ENCODE results near the gene ARMH4.

ARMH4 gene, protein sequence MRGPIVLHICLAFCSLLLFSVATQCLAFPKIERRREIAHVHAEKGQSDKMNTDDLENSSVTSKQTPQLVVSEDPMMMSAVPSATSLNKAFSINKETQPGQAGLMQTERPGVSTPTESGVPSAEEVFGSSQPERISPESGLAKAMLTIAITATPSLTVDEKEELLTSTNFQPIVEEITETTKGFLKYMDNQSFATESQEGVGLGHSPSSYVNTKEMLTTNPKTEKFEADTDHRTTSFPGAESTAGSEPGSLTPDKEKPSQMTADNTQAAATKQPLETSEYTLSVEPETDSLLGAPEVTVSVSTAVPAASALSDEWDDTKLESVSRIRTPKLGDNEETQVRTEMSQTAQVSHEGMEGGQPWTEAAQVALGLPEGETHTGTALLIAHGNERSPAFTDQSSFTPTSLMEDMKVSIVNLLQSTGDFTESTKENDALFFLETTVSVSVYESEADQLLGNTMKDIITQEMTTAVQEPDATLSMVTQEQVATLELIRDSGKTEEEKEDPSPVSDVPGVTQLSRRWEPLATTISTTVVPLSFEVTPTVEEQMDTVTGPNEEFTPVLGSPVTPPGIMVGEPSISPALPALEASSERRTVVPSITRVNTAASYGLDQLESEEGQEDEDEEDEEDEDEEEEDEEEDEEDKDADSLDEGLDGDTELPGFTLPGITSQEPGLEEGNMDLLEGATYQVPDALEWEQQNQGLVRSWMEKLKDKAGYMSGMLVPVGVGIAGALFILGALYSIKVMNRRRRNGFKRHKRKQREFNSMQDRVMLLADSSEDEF

DNA sequence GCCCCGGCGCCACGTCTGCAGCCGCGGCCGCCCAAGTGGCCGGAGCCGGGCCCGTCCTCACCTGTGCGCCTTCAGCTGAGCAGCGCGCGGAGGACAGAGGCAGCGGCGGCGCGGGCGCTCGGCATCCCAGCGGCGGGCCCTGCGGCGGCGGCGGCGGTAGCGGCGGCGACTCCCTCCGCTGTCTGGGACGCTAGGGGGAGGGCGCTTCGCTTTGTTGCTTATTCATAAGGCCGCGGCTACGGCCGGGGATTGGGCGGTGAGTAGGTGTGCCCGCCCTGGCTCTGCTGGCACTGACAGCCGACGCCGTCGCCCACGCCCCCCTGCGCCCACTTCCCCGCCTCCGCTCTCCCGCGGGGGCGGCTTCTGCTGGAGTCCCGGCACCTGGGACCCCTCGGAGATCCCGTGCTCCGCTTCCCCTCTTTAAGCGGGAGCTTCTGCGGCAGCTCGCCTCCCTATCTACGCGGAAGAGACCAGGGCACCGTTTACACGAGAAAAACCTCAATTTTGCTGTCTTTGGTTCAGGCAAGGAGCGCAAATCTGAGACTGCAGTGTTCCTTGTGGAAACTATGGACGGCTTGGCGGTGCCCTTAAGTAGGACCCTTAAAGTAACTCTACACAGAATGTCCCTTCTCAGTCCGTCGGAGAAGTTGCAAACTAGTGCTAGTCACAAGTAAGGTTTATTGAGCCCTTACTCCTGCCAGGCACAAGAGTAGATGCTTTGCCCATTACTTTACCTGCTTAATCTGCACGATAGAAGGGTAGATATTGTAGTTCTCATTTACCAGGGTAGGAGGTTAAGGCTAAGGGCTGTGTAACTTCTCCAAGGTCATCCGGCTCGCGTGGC, at the start of gene ARMH4:
TSS of gene ARMH4 (minus strand) at position 200 of the 844 bp plus-strand sequence. CDS start 12,855 bp downstream, outside the sequence.
- peak; percentile 91 for DNase-seq

DNA sequence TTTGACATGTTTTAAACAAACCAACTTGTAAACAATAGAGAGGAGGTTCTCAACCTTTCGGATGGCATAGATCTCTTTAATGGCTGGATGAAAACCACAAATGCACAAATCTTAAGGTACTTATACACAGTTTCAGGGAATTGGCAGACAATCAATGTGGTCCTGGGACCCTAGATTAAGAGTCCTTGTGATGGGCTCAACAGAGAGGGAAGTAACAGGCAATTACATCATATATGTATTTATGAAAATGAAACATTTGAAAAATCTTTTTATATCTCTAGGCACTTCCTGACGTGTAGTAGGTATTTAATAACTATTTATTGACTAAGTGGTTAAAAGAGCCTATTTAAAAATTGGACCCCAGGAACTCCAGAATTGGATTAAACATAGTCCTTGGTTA, 48.8 kb upstream of the ARMH4 start:
- DNase-seq: no peak

DNA sequence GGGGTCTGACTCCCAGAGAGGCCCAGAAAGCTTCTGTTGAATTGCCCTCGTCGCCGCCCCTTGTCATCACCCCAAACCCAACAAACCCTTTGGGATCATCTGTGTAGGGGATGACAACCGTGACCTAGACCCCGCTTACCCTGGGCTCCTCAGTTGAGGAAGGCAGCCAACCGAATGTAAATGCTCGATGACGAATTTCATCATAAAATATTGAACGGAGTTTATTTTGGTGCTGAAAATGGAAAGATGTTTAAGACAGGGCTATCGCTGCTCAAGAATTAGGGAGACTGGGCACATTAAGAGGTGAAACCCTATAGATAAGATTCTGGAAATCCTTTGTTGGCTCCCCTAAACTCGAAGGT, 48.4 kb upstream of the ARMH4 start:
- no peak for DNase-seq

DNA sequence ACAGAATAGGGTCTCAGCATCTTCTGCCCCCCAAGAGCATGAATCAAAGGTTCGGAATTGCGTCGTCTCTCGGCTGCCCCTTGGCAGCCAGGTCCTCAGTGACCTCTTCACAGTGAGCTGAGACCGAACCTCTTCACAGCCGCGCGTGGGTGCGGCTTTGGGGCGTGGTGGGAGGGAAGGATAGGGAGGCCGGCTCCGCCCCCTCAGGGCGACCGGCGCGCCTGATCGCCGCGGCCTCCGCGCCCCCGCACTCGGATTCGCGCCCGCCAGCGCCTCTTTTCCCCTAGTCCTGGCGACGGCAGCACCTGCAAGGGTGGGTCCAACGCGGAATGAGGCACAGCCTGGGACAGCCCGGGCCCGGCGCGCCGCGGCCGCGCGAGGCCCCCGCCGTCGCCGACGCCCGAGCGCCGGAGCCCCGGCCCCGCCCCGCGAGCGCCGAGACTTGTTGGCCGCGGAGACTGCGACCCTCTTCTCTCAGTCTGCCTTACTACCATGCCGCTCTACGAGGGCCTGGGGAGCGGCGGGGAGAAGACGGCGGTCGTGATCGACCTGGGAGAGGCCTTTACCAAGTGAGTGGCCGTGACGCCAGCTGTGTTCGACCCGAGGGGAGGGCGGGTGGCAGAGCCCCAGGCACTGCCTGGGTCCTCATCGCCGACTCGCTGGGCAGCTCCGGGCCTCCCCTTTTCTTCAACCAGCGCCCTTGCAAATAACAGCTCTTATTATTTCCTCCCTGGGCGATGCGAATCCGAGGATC, 47.9 kb upstream of the ARMH4 start, which contains the start of gene ACTR10:
TSS of gene ACTR10 (plus strand) at position 424 of the 754 bp plus-strand sequence. CDS start at position 493, 69 bp downstream.
- peak; percentile 79 for DNase-seq

DNA sequence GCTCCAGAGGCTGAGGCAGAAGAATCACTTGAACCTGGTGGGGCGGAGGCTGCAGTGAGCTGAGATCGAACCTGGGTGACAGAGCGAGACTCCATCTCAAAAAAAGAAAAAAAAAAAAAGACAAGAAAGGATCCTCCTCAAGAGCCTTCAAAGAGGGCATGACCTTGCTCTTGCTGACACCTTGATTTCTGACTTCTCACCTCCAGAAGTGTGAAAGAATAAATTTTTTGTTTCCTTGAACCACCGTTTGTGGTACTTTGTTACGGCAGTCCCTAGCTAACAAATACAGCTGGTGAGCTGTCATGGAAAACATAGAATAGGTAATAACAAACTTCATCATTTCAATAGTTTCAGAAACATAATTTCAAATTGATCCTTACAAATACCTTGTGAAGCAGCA, 46.1 kb upstream of the ARMH4 start:
- DNase-seq: no peak

DNA sequence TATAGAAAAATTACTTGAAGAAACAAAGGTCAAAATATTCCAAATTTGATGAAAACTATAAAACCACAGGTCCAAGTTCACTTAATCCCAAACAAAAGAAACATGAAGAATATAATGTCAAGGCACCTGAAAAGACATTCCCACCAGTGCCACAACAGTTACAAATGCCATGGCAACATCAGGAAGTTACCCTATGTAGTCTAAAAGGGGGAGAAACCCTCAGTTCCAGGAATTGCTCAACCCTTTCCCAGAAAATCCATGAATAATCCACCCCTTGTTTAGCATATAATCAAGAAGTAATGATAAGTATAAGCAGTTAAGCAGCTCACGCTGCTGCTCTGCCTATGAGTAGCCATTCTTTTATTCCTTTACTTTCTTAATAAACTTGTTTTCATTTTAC, 44.2 kb upstream of the ARMH4 start:
- DNase-seq: no peak

DNA sequence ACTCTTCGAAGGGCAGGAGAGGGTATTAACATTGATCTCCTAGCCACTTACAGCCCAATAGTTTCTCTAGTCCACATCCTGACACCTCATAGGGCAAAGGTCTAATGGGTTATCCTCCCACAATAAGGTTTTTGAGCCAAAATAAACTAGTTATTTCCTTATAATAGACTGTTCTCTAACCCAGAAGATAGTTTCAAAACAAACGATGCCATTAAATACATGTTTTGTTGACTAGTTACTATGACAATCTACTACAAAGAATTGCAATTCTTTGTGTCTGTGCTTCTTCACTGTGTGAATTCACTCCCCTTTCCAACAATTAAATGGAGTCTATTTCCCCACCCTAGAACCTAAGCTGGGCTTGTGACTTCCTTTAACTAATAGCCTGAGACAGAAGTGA, 41.5 kb upstream of the ARMH4 start:
- DNase-seq: no peak

DNA sequence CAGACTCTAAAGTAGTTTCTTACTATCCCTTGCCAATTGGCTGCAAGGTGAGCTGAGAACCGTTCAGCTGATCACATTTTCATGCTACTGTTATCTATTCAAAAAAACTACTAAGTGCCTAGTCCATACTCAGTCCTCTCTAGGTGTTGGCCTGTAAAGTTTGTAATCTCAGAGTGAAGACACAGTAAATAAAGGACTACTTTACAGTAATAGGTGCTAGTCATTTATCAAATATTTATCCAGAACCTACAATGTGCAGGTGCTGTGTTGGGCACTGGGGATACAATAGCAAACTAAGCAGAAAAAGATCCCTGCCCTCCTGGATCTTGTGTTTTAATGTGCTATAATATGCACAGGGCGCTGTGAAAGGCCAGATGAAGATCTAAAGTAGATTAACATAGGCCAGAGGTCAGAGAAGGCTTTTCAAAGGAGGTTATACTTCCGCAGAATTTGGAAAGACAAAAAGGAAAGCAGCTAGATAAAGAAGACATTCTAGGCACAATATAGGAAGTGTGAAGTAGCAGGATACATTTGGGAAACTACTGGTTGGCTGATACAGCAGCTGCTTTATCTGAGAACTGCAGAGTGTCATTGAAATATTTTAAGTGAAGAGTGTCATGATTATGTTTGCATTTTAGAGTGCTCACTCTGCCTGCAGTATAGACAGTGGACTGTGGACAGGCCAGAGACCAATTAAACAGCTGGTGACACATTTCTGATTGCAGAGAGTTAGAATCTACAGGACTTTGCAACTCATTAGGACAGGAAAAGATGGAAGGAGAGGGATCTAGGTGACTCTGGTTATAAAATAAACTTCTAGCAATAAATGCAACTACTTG, 40.0 kb upstream of the ARMH4 start:
- DNase-seq: no peak

DNA sequence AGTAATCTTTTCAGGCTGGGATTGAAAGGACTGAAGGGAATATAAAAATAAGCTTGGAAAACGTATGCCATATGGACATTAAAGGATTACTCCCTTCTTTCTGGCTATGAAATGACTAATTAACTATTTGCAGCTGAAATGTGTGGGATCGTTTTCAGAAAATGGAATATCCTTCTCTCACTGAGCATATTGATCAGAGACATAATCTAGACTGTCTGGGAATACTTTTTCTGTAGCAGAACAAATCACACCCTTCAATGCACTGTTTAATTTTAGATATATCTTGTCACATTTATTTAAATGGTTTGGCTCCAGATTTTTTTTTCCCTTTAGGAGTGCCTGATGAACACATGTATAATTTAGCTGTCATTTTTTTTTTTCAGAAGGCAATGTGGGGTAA, 37.2 kb upstream of the ARMH4 start:
- no peak for DNase-seq

DNA sequence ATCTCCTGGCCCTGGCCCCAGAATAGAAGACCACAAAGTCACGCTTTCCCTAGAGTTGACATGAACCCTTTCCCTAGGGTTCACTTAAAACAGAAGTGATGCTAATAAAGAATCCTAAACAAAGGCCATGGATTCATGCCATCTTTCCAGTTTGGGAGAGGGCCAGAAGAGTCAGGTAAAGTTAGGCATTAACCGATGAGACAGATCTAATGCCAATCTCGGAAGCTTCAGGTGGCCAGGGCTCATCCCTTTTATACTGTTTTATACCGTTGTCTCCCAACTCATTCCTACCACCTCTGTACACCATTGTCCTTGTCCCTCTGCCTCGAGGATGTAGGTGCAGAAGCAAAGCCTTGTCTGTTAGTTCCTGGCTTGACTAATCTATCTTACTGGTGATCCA, 25.1 kb upstream of the ARMH4 start:
- no peak for DNase-seq

DNA sequence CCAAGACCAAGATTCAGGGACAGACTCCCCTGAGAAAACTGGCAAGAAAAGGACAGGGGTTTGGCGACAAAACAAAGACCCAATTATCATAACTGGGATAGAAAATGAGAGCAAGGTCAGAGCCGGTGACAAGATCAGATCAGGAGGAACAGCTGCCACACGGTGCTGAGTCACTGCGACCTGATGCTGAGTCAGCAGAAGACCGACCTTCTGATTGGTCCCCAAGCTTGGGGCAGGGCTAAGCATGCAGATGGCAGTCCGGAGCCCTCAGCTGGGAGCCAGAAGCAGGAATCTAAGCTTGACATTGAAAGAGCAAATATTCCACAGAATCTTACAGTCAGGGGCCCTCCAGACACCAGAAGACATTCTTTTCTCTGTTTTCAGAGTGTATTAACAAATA, 19.1 kb upstream of the ARMH4 start:
- peak; percentile 65 for DNase-seq

DNA sequence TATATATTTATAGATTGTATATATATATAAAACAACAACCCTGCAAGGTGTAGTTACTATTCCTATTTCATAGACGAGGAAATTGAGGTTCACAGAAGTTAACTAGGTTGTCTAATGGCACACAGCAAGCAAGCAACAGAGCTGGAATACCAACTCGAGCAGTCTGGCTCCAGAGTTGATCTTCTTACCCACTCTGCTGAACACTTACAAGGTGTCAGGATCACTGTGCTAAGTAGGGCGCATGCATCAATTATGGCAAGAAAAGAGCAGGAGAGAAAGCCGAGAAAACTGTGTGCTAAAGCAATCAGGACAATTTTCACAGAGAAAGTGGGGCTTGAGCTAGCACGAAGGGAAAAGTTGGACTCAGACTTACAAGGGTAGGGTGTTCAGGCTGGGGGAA, 15.9 kb upstream of the ARMH4 start:
- DNase-seq: no peak

DNA sequence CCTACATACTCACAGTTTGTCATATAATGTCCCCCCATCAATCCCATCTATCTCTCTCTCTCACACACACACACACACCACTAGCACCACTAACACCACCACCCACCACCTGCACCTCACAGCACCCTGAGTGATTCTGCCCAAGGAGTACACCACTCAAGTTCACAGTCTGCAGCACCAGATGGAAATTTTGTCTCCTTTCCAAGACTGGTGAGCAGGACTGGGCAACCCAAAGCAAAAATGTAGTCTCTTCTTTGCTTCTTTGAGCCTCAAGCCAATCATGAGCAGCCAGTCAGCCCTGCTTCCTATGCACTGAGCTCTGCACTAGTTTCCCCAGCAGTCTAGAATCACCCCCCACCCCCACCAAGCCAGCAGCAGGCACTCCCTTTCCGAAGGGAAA, 15.0 kb upstream of the ARMH4 start:
- DNase-seq: no peak

DNA sequence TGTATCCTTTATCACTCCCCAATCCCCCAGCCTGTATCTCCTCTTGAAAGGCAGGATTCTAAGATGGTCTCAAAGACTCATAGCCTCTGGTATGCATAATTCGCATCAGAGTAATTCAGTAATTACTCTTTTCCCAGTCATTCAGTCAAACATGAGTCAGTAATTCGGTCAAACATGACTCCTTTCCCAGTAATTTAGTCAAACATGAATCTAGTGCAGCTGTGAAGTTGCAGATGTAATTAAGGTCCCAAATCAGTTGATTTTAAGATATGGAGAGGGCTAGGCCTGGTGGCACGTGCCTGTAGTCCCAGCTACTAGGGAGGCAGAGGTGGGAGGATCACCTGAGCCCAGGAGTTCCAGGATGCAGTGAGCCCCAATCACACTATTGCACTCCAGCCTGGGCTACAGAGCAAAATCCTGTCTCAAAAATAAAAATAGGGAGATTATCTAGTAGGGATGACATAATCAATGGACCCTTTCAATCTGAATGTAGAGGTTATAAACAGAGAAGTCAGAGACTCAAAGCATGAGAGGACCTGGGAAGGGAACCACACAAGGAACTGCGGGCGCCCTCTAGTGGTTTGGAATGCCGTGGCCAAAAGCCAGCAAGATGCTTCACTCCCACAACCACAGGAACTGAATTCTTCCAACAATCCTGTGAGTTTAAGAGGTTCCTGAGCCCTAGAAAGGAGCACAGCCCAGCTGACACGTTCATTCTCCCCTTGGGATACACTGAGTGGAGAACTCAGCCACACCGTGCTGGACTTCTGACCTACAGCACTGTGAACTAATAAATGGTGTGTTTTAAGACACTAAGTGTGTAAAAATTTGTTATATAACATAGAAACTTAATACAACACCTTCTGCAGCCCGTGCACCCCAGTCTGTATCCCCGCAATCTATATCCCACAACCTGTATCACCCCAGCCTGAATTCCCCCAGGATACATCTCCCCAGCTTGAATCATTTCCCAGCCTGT, 14.3 kb upstream of the ARMH4 start:
- DNase-seq: peak; percentile 54

DNA sequence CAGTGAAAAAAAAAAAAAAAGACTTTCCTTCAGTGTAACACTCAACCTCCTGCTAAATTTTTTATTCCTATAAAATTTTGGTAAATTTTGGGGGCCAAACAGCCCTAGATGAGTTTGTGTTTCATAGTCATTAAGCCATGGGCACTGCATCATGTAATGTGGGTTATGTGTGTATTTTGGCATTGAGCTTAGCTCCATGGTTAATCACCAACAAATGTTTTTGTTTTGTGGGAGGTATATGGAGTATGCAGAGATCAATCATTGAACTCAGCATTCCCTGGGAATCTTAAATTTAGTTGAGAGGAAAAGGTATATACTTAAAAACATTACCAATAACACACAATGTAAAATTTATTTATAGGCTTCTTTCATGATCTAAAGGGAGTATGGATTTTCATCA, 8.5 kb upstream of the ARMH4 start:
- no peak for DNase-seq

DNA sequence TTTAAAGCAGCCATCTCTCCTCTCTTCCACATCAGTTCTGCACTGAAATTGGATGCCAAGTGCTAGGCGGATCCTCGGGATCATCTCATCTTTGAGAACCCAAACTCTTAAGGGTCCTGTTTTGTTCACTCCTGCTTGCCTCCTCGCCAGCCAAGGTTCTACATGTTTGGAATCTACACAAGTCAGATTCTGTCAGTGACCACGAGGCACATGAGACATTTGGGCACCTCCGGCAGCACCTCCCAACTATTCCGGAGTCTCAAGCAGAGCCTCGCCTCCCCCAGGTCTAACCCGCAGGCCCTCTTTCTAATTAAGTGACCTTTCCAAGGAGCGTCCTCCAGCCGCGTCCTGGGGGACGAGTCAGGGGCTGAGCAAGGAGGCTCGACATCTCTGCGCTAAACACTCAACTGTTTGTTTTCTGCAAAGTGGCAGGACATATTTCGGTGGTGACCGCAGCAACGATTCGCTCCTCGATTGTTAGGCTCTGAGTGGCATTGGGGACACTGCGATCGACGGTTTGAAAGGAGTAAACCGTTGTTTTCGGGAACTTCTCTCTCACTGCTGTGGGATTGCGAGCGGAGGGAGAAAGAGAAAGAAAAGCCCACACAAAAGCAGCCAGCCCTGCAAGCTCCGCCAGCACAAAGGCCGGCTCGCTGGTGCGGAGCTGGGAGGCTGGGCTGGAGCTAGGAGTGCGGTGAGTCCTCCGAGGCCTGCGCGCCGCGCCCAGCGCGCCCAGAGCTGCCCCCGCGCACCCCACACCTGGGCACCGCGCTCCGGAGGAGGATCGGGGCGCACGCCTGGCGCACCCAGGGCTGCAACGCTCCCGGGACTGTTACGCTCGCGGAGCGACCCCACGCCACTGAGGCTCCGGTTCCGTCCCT, 640 bp downstream of the ARMH4 start:
- DNase-seq: peak; percentile 32

DNA sequence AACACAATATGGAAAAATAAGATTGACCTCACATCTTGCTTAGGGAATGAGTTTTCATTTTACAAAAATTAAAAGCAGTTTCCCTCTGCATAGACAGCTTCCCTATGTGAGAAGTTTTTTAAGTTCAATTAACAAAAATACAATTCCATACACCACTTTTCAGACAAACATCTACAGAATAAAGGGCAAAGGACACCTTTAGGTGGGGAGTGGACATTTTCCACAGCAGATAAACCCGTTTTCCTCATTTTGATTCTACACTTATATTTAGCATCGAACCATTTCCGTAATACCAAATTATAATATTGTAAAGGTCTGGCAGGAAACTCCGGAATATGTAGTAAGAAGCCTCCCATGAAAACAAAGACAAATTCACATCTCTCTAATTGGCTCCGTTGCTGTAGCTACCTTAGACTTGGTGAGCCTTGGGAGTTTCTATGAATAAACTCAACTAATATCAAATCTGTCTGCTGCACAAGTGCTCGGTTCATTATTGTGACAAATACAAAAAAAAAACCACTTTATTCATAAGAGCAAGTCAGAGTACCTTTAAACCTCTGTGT, 1.7 kb downstream of the ARMH4 start:
- no peak for DNase-seq

DNA sequence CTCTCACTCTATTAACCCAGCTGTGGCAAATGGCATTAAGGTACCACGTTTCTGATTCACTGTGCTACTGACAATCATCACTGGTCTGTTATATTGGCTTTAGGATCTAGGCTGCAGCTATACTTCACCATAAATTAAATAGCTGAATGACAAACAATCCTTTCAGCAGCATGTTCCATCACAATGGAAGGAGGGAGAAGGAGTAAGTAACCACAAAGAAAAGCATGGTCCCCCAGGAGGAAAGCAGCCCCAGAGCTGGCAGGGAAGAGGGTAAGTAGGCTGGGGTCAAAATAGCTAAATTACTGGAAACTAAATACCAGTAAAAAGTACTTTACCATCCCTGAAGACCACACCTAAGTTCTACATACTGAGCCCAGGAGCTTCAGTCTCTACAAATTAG, 2.8 kb downstream of the ARMH4 start:
- no peak for DNase-seq

DNA sequence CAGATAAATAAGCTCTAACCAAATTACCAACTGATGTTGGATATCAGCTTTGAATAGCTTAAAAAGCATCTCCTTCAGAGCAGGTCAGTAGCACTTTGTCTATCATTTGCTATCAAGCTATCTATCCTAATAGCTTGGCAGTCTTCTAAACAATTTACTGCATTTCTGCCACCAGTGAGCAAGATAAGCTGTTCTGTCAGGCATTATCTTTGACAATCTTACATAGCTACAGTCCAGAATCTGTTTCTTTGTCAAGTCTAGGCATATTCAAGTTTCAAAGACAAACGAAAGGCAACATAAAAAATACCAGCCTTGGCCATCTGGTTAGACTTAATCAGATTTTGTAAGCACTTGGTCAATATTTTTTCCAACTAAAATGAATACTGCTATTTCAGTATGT, 5.6 kb downstream of the ARMH4 start:
- DNase-seq: no peak

Measured in NCI-H510A (cell line).